MM.1S (cell line): ENCODE measurements around the gene LRRC4C.

ENCODE experiments used
- DNase-seq: peaks from one replicate; pipeline ENCODE4 v3.0.0-alpha.2; 2015
- H2AFZ ChIP-seq: fragments of 300-600 bp; sonication (generic); 2 replicates; pipeline ENCODE4 v1.6.0; 2016; ENCODE audit warnings: antibody characterized with exemption, low read length
- H3F3A ChIP-seq: fragments of 300-600 bp; sonication (generic); 2 replicates; pipeline ENCODE4 v1.6.1; 2016; ENCODE audit warnings: mild to moderate bottlenecking, antibody characterized with exemption, low read length, moderate library complexity, mixed read lengths; ENCODE audit not compliant: insufficient read depth
- H3K27ac ChIP-seq: fragments of 300-600 bp; sonication (generic); 2 replicates; pipeline ENCODE4 v1.5.1; 2016; ENCODE audit warnings: mild to moderate bottlenecking, low read length
- H3K27me3 ChIP-seq: fragments of 300-600 bp; sonication (generic); replicated peaks from 2 replicates; pipeline ENCODE4 v1.6.0; 2016; ENCODE audit warnings: low read length; ENCODE audit not compliant: insufficient read depth
- H3K36me3 ChIP-seq: fragments of 300-600 bp; sonication (generic); replicated peaks from 2 replicates; pipeline ENCODE4 v1.6.1; 2016; ENCODE audit warnings: mild to moderate bottlenecking, low read length, mixed read lengths; ENCODE audit not compliant: insufficient read depth
- H3K4me1 ChIP-seq: fragments of 300-600 bp; sonication (generic); 2 replicates; pipeline ENCODE4 v1.6.1; 2016; ENCODE audit warnings: low read length, mixed read lengths
- H3K4me2 ChIP-seq: fragments of 300-600 bp; sonication (generic); 2 replicates; pipeline ENCODE4 v1.6.0; 2016; ENCODE audit warnings: low read depth, low read length
- H3K4me3 ChIP-seq: fragments of 300-600 bp; sonication (generic); 2 replicates; pipeline ENCODE4 v1.5.1; 2016; ENCODE audit warnings: low read length, mixed read lengths
- H3K79me2 ChIP-seq: fragments of 300-600 bp; sonication (generic); 2 replicates; pipeline ENCODE4 v1.6.1; 2016; ENCODE audit warnings: mixed run types, low read length, mixed read lengths
- H3K9ac ChIP-seq: fragments of 300-600 bp; sonication (generic); 2 replicates; pipeline ENCODE4 v1.6.1; 2016; ENCODE audit warnings: low read length, mixed read lengths
- H3K9me2 ChIP-seq: fragments of 300-600 bp; sonication (generic); replicated peaks from 2 replicates; pipeline ENCODE4 v1.6.1; 2016; ENCODE audit warnings: mild to moderate bottlenecking, low read length, mixed read lengths; ENCODE audit not compliant: insufficient read depth
- H3K9me3 ChIP-seq: fragments of 300-600 bp; sonication (generic); replicated peaks from 2 replicates; pipeline ENCODE4 v1.6.1; 2016; ENCODE audit warnings: mild to moderate bottlenecking, low read length, mixed read lengths; ENCODE audit not compliant: insufficient read depth
- H4K20me1 ChIP-seq: fragments of 300-600 bp; sonication (generic); 2 replicates; pipeline ENCODE4 v1.6.1; 2016; ENCODE audit warnings: mild to moderate bottlenecking, low read length, moderate library complexity, mixed read lengths; ENCODE audit not compliant: insufficient read depth
- CTCF ChIP-seq: fragments of 300-600 bp; sonication (generic); IDR thresholded peaks from 2 replicates; pipeline ENCODE4 v1.5.1; 2016; ENCODE audit warnings: antibody characterized with exemption, low read length, mixed read lengths
- EZH2 ChIP-seq: fragments of 300-600 bp; sonication (generic); optimal IDR thresholded peaks from 2 replicates; pipeline ENCODE3; 2017; ENCODE audit warnings: low read depth, mild to moderate bottlenecking, antibody characterized with exemption, low read length, mixed read lengths
- EZH2phosphoT487 ChIP-seq: fragments of 300-600 bp; sonication (generic); IDR thresholded peaks from 2 replicates; pipeline ENCODE4 v1.6.1; 2018; ENCODE audit warnings: antibody characterized with exemption, low read length

LRRC4C gene

GRCh38 chr11:40405614-40406013 is 1053.8 kb downstream of the LRRC4C start:
- no peak overlapping the region for H3K4me2 ChIP-seq
- H3K9me3 ChIP-seq = no peaks in the 10 kb centered on the region
- H3F3A ChIP-seq = no peaks in the 10 kb centered on the region
- no peaks in the 10 kb centered on the region for H3K79me2 ChIP-seq
- TF ChIP-seq CTCF (no peak), EZH2 (no peak), EZH2phosphoT487 (no peak)
- DNase-seq = no peak
- H3K4me3 ChIP-seq = no peak overlapping the region
- no peak overlapping the region for H3K27ac ChIP-seq
- H2AFZ ChIP-seq = no peak overlapping the region
- no peaks in the 10 kb centered on the region for H3K27me3 ChIP-seq
- no peaks in the 10 kb centered on the region for H3K36me3 ChIP-seq
- no peaks in the 10 kb centered on the region for H3K4me1 ChIP-seq
- H3K9me2 ChIP-seq = no peaks in the 10 kb centered on the region
- no peak overlapping the region for H3K9ac ChIP-seq
- H4K20me1 ChIP-seq = no peaks in the 10 kb centered on the region

GRCh38 chr11:40403321-40403720 is 1056.1 kb downstream of the LRRC4C start:
- H3K4me3 ChIP-seq = no peak overlapping the region
- no peak for DNase-seq
- no peak overlapping the region for H3K4me2 ChIP-seq
- H3K36me3 ChIP-seq = no peaks in the 10 kb centered on the region
- no peaks in the 10 kb centered on the region for H3K27me3 ChIP-seq
- no peak overlapping the region for H3K9ac ChIP-seq
- no peaks in the 10 kb centered on the region for H3F3A ChIP-seq
- H3K9me2 ChIP-seq = no peaks in the 10 kb centered on the region
- no peaks in the 10 kb centered on the region for H3K79me2 ChIP-seq
- H3K27ac ChIP-seq = no peak overlapping the region
- TF ChIP-seq EZH2 = no peak
- no peak for TF ChIP-seq CTCF
- TF ChIP-seq EZH2phosphoT487 = no peak
- no peaks in the 10 kb centered on the region for H3K9me3 ChIP-seq
- no peaks in the 10 kb centered on the region for H3K4me1 ChIP-seq
- H4K20me1 ChIP-seq = no peaks in the 10 kb centered on the region
- no peak overlapping the region for H2AFZ ChIP-seq

- Histone ChIP-seq H3K27ac (no peak overlapping the region), H3K9ac (no peak overlapping the region), H3K79me2 (no peaks in the 10 kb centered on the region), H3K36me3 (no peaks in the 10 kb centered on the region), H3K4me1 (no peaks in the 10 kb centered on the region), H3K4me3 (no peak overlapping the region), H2AFZ (no peak overlapping the region), H3K9me3 (no peaks in the 10 kb centered on the region), H3K27me3 (no peaks in the 10 kb centered on the region), H3K4me2 (no peak overlapping the region), H3F3A (no peaks in the 10 kb centered on the region), H3K9me2 (no peaks in the 10 kb centered on the region), H4K20me1 (no peaks in the 10 kb centered on the region)
- DNase-seq = no peak
- TF ChIP-seq CTCF (no peak), EZH2 (no peak), EZH2phosphoT487 (no peak)
Measured at GRCh38 chr11:40401132-40401853, 1058.2 kb downstream of the LRRC4C start.
